ENCODE measurements around the gene PRRT1B. TPM values are rescaled to one million over a fixed set of nuclear protein-coding genes. Genes with fewer than 3 reads are reported as not detected.

PRRT1B gene
- total RNA-seq, 4 donors from 2014 or later = not detected

- no peak for TF ChIP-seq CTCF (IDR thresholded peaks at IDR 0.05; ENCODE audit: low read depth)
These were observed 22.6 kb downstream of the PRRT1B start for GRCh38 chr9:131567910-131568309.

- TF ChIP-seq CTCF (IDR thresholded peaks at IDR 0.05; ENCODE audit: low read depth) = no peak
These were observed 29.7 kb downstream of the PRRT1B start for GRCh38 chr9:131574730-131575640.

- no peak for TF ChIP-seq CTCF (IDR thresholded peaks at IDR 0.05; ENCODE audit: low read depth)
These were observed 30.9 kb downstream of the PRRT1B start for GRCh38 chr9:131575946-131576853.

GRCh38 chr9:131577005-131578000 is 32.0 kb downstream of the PRRT1B start:
- TF ChIP-seq CTCF (IDR thresholded peaks at IDR 0.05; ENCODE audit: low read depth) = no peak

- no peak for TF ChIP-seq CTCF (IDR thresholded peaks at IDR 0.05; ENCODE audit: low read depth)
These were observed 32.7 kb downstream of the PRRT1B start for GRCh38 chr9:131578021-131578420.

- TF ChIP-seq CTCF (IDR thresholded peaks at IDR 0.05; ENCODE audit: low read depth) = no peak
These were observed 33.6 kb downstream of the PRRT1B start for GRCh38 chr9:131578731-131579504.

Data from subcutaneous adipose tissue (tissue), 4 donors.